ENCODE data around the gene PAIP2B.
"Not testable (repeated sequence)": the region's sequence is repeated elsewhere in the genome, so short reads cannot be mapped to it uniquely, and the experiment has no call there.

Gene PAIP2B

DNA sequence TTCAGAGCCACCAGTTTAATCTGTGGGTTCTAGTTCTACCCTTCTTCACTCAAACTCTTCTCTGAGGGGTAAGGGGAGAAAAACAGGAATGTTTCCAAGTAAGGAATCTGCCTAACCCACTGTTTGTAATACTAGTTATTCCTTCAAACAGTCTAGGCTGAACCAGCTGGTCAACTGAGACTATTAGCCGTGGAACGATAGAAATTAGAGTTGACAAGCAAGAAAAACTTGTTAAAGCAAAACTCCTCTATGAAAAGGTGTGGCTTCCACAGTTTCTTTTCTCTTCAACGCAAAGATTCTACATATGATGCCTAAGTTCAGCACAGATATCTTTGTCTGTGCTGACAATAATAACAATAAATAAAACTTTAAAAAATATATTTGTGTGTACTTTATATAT is 11.5 kb downstream of the PAIP2B start:
- no peak for DNase-seq

DNA sequence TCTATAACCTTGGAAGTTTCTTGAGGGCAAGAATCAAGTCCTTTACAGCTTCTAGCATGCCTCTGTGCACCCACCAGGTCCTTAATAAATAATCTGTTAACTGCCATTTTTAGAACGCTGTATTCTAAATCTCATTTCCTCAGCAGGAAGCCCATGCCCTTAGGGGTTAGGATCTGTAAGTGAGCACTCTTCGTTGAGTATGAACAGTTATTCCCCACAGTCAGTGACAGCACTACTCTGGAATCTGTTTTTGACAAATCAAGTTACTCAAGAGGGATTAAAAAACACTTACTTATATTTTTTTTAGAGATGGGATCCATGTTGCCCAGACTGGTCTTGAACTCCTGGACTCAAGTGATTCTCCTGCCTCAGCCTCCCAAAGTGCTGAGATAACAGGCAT is 14.6 kb downstream of the PAIP2B start:
- no peak for DNase-seq

DNA sequence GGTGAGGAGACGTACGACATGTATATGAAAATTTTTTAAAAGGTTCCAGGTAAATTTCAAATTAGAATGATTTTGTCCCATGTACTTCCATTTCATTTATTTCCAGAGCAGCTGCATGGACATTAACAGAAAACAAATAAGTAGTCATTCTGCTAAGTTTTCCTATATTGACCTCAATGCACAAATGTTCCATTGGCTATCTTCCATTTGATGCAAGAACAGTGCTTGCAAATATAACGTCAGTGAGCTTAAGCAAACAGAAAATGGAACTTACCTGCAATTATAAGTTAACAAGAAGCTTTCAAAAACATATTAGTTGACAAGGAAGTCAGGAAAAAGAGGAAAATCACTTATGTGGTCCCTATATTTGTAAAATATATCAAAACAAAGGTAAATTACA is 16.6 kb downstream of the PAIP2B start:
- DNase-seq: no peak

DNA sequence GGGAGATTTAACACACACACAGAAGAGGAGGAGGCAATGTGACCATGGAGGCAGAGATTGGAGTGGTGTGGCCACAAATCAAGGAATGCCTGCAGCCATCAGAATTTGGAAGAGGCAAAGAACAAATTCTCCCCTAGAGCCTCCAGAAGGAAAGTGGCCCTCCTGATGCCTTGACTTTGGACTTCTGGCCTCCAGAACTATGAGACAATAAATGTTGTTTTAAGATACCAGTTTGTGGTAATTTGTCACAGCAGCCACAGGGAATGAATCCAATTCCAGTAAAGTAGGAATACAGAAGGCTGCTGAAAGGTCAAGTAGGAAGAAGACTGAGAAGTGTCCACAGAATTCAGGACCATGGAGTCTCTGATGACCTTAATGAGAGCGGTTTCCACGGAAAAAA is 18.1 kb downstream of the PAIP2B start:
- no peak for DNase-seq

DNA sequence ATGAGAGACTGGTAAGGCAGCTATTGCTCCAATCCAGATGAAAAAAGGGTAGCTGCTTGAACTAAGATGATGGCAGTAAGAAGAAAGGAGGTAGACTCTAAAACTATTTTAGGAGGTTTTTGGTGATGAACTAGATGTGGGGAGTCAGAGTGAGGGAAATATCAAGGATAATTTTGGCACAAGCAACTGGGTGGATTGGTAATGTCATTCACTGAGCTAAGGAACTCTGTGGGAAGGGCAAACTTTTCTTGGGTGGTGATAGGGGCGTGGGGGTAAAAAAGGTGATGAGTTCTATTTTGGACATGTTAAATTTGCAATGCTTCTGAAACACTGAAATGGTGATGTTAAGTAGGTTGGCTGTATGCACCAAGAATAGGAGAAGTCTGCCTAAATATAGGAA is 19.3 kb downstream of the PAIP2B start:
- no peak for DNase-seq

DNA sequence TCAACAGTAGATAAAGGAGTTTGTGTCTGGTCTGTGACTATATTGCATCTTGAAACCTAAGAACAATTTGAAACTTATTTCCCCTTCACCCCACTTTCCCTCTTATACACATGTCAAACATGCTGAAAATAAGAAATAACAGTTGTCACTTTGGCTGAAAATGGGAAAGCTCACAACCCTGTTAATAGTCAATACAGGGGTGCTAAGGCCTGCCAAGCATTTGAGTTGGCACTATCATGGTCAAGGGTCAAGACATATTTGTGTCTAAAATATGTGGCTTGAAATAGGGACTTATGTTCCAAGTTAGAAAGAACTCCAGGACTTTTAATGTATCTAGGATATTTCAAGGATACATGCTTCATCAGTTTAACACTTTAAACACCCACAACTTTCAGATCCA is 20.6 kb downstream of the PAIP2B start:
- DNase-seq: no peak

DNA sequence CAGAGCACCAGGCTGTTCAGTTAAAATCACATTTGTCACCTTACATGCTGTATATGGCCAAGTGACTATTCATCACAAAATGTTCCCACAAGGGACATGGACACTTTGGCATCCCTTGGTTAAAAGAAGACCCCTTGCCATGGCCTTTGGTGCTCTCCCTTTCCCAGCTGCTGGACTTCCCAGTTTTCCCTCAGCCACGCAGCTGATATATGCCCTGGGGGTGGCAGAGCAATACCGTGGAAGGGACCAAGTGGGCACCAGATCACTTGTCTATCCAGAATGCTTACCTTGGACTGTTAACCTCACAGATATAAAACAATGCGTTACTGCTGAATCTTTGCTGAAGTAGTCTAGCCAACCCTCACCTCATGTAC is 35.3 kb downstream of the PAIP2B start:
- no peak for DNase-seq

DNA sequence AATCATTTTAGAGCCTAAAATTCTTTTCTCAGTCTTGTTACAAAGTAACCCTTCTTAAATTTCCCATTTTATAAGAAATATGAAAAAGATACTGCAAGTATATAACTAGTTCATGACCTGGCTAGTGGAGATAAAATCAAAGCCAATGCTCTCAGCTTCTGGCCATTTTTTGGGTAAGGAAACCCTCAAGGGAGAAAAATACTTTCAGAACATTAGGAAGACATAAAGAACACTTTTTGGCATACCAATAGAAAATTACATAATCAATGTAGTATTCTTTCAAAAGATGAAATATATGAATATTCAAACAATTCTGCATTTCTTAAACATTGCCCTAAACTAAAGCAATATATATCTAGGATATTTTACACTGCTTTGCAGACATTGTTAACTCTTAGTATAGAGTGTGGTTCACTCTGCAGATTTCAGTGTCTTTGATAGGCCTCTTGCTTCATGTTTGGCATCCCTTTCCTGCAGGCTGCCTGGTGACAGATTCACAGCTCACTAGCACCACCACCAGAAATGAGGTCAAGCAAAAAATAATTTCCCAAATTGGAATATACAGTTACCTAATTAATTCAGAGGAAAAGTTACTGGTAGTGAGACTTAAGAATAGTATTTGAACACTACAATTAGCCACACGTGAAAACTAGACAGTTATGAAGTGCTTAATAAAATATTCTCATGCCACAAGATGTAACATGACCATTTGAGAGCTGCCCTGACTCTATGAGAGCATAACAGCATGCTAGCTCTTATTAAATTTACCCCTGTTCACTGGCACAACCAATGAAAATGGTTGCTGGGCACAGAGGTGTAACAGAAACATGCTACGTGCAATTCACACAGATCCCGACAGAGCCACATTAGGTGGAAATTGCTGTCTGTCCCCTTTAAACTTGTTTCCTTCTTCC is 36.0 kb downstream of the PAIP2B start:
- DNase-seq: no peak

DNA sequence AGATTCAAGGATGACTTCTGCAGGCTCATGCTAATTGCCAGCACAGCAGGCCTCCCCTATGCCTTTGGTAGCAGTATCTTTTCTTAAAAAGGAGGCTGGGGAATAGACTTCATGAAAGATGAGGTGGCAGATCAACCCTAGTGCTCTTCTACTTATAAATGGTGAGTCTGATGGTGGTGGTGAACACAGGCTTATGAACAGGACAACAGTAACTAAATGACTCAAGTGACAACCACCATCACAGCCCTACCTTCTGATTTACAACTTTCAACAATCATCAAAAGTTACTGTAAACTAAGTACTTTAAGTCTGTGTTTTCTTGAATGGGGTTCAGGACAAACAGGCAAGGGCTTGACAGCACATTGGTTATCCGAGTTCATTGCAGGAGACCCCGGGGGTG is 39.3 kb downstream of the PAIP2B start:
- no peak for DNase-seq

DNA sequence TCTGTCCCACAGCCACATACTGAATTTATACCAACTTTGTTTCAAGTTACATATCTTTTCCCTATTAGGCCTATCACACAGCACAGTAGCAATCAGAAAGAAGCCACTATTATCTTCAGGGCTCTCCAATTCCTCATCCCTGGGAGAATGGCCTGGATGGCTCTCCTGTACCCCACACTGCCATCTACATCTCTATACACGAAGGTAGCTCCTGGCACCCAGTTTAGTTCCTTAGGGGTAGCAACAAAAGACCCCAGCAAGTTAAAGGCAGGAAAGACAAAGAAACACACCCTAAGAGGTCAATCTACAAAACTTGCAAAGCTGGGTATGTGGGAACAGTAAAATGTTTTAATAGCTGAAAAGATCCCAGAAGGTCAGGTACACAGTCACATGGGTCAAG is 39.9 kb downstream of the PAIP2B start:
- no peak for DNase-seq

DNA sequence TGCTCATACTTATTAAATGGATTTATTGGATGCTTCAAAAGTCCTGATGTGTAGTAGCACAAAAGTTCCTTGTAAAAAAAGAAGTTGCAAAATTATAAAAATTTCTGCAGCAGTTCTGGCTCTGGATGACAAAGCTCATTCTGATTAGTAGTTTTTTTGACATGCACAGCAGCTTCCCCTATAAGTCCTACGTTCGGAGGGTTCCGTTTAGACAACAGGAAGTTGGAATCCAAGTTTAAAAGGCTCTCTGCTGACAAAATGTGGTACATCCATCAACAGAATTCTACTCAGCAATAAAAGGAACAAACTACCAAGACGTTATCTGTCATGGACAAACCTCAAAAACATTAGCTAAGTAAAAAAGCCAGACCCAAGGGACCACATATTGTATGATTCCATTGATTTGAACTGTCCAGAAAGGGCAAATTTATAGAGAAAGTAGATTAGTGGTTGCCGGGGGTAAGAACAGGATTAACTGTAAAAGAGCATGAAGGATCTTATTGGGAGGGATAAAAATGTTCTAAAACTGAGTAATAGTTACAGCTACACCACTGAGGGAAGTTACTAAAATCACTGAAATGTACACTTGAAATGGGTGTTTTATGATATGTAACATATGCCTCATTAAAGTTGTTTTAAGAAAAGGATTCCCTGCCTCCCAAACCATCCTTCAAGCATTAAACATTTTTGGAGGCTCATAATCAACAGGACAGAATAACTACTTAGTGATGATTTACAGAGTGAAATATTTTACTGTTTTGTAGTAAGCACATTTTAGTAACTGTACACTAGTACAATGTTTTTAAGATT is 43.4 kb downstream of the PAIP2B start:
- not testable (repeated sequence) for DNase-seq

DNA sequence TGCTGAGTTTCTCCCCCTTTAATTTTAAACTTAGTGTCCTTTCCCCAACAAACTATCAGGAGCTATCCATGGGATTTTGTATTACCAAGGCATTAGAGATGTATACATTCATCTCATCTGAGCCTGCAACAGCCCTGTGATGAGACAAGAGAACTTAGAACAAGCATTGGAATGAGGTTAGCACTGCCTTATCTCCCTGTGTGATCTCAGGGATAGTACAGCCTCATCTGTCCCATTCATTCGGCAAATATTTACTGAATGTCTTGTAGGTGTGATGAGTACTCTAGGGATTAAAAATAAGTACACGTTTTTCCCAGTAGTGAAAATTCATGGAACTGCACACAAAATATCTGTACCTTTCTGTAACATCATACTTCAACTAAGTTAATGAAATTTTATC is 45.6 kb downstream of the PAIP2B start:
- DNase-seq: no peak

DNA sequence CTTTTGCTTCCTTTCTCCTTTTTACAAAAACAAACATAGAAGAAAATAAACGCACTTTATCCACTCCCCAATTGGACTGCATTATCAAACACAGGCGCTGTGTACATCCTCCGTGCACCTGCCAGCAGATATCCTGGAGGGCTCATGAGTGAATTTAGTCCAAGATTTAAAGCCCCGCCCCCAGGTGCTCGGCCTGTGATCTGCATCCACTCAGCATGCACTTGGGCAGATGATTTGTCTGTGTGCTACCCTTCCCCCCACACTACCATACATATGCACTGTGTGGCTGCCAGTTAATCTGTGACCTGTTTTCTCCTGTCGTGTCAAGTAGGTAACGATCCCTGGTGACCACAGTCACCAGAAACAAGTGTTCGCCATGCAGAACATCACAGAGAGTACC is 48.1 kb downstream of the PAIP2B start:
- peak; percentile 48 for DNase-seq

DNA sequence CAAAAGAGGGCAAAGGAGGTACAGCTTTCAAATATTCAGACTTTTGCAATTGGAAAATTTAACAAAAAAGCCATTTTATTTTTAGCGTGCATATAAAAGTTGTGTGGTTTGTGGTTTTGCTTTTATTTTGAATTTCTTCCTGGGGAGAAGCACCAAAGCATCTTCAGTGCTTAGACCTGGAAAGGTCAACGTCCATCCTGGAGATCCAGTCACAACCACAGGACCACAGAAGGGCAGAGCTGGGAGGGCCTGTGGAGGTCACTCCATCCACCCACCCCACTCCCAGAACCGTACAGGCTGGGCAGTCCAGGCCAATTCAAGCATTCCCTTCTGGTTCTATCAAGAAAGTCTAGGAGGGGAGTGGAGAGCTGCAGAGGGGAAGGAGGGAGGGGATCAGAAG is 52.7 kb downstream of the PAIP2B start:
- no peak for DNase-seq

DNA sequence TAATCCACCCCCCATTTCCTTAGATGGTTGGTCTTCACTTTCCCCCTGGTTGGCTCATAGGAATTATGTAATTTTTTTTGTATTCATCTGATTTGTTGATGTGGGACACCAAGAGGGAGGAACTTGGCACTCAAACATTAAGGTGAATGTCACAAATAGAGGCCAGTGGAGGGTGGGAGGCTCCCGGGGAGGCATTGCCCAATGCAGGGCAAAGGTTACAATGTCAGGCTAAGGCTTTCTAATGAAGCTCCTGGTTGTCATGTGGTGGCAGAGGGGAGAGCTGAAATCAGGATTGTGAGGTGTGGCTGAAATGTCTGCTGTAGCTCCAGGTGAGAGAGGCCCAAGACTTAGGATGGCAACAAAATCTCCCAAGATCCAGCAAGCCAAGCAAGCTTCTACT is 53.8 kb downstream of the PAIP2B start:
- DNase-seq: no peak

DNA sequence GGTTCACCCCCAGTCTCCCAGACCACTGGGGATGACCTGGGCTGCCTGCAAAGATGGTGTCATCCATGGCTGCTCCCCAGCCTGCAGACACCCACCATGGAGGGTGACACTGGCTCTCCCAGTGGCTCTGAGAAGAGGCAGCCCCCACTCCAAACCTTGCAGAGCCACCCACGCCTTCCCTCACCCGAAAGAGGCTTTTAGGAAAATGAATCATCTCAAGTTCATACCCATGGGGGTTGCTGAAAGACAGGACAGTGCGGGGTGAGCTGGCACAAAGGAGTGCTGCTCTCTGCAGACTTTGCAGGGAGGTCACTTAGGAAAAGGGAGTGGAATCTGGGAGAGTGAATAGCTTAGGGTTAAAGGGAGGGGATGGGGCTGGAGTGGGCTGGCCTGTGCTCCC is 60.1 kb downstream of the PAIP2B start:
- DNase-seq: no peak

DNA sequence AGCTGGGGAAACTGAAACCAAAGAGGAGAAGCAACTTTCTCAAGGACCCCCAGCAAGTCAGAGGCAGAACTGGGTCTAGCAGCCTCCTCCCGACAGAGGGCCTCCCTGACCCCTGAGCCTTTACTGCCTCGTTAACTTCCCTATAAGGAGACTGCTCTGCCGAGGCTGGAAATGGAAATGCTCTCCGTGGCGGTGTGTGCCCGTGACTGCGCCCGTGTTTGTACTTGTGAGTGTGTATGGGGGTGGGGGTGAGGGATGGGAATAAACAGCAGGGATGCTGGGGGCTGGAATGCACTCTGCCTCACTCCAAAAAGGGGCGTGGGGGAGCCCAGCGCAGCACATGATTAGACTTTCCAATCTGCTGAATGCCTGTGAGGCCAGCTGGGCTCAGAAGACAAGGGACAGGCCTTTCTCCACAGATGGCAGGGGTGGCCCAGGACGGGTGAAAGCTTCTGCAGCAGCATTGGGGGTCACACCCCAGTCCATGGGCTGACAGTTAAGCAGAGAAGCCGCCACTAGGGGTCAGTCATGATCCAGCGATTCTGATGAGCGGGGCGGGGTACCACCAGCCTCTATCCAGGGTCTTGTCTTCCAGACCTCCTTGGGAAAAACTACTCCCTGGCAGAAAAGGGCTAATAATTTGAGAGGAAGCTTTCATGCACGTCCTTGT is 69.6 kb downstream of the PAIP2B start:
- DNase-seq: peak; percentile 26

DNA sequence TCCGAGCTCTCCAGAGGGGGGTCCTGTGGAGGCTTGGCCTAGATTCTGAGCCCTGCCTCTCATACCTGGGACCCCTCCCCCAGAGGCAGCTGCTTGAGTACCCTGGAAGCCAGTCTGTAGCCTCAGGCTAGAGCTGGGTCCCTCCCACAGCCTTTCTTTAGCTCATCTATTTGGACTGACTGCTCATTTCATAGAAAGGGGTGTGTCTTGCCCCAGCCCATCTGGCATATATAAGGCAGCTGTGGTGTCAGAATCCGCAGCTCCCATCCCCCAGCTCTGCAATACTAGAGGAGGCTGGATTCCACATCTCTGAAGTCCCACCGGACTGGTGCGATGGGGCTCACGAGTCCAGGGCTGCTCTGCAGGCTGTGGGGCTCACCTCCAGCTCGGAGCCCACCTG is 70.3 kb downstream of the PAIP2B start:
- peak; percentile 10 for DNase-seq

DNA sequence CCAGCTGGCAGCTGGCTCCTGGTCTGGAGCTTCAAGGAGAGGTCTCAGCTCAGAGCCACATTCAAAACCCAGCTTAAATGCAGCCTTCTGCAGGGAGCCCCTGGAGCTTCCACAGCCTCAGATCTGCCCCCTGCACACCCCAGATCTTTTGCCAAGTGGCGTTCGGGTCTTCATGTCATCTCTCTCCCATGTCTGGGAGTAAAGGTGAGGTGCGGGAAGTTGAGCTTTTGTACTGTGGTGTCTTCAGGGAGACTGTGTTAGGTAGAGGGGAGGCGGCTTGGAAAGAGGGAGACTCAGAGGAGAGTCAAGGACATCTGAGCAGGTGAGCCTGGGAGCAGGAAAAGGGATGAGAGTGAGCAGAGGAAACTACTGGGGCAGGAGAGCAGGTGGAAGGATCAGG is 71.1 kb downstream of the PAIP2B start:
- DNase-seq: no peak

DNA sequence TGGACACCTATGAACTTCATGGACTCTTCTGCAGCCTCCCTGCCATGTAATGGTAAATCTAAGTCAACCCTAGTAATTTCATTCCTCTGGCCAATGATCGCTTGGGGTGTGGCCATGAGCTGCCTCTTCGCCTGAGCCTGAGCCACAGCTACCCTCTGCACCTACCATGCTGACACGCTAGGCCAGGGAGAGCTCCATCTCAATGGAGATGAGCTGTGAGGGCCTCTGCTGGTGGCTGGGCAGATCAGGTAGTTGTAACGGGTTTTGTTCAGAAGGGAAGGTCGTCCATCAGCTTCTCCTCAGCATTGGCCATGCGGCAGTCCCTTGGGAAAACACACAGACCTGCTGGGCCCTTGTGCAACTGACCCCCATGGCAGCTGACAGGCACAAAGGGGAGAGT is 72.1 kb downstream of the PAIP2B start:
- no peak for DNase-seq

DNA sequence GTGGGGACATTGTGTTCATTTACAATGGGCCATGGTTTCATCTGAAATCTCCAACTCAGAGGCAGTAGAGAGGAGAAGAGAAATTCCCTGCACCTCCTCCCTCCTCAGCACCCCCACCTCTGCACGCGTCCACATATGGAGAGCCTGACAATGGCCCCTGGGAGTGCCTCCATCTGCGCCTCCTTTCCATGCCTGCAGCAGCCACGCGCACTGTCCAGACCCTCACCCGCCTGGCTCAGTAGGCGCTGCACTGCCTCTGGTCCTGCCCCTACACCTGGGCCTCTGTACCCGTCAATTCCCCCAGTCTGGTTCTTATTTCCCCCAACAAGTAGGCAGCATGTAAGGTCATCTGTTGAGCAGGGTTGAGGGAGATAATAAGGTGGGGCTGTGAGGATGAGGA is 72.6 kb downstream of the PAIP2B start:
- no peak for DNase-seq

DNA sequence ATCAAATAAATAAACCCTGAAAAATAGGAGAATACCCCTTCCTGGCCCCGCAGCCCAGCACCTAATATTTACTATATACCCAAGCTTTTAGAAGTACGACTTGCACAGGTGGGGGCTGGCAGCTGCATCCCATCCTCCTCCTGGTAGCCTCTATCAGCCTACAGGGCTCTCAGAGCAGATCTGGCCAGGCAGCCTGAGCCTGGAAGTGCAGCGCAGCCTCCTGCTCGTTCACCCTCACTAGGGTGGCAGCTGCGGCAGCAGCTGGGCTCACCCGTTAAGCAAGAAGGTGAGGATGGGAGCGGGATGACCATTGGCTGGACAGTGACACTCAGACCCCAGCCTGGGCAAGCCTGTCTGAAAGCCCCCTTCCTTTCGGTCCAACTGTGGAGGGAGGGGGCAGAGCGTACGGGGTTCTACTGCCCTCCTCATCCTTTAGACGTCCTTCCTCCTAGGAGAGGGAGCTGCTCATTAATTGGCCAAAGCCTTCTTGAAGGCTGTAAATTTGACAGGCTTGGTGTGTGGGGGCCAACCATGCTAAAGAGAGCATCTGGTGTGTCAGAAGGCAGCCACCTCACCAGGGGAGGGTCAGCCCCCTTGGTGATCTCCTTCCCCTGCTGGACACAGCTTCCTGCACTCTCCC is 73.2 kb downstream of the PAIP2B start:
- DNase-seq: no peak

DNA sequence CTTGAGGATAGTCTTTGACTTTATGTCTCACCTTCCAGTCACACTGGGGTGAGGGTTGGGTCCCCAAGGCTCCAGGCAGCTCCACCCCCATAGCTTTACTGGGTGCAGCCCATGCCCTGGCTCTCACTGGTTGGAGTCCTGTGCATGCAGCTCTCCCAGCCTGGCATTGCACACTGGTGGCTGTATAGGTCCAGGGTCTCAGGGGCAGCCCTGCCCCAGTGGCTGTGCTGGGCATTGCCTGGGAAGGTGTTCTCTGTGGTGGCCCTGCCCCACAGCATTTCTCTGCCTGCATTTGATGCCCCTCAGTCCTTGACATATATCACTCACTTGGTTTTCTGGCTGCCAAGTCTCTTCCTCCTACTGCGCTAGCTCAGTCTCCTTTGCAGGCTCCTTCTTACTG is 75.3 kb downstream of the PAIP2B start:
- no peak for DNase-seq

All from DMS79 treated with DMSO at 0.1 percent for 48 hours (cell line).